Gastroesophageal sphincter (tissue), 4 donors: ENCODE measurements around the gene NOL8. TPM values are rescaled to one million over a fixed set of nuclear protein-coding genes. Genes with fewer than 3 reads are reported as not detected.

Experiments used
- ATAC-seq: fragments of 150-250 bp; one replicate; pipeline ENCODE4 v1.9.1; 2016; ENCODE audit warnings: mild to moderate bottlenecking, moderate library complexity
- H3K27ac ChIP-seq, 4 donors: fragments of 200-600 bp; sonication (generic) in 3 of 4; 1 replicate in 3 of 4; 2 replicates in 1 of 4; pipeline ENCODE4 v1.5.1; 2016 to 2019
- H3K27me3 ChIP-seq: fragments of 200-600 bp; sonication (generic); one replicate; pipeline ENCODE4 v1.5.1; 2019
- H3K36me3 ChIP-seq, 2 donors: fragments of 200-600 bp; sonication (generic); one replicate each; pipeline ENCODE4 v1.5.1; 2019; ENCODE audit warnings: control low read depth in 1 of 2
- H3K4me1 ChIP-seq, 3 donors: fragments of 200-600 bp; sonication (generic); 1 replicate in 2 of 3; 2 replicates in 1 of 3; pipeline ENCODE4 v1.5.1; 2016 to 2019; ENCODE audit warnings: control low read depth in 2 of 3
- H3K4me3 ChIP-seq, 2 donors: fragments of 200-600 bp; sonication (generic); one replicate each; pipeline ENCODE4 v1.5.1; 2019; ENCODE audit warnings: mild to moderate bottlenecking in 1 of 2, moderate library complexity in 1 of 2
- H3K9me3 ChIP-seq, 3 donors: fragments of 200-600 bp; sonication (generic); one replicate each; pipeline ENCODE4 v1.5.1; 2017 to 2019; ENCODE audit warnings: control low read depth in 2 of 3
- CTCF ChIP-seq, 4 experiments: fragments of 200-600 bp in 2 of 4; fragments of 450-650 bp in 2 of 4; sonication (generic) in 1 of 4; IDR thresholded peaks; one replicate each; pipeline ENCODE4 v1.5.1; 2017 to 2019; ENCODE audit warnings: antibody characterized with exemption in 4 of 4, mild to moderate bottlenecking in 2 of 4, moderate library complexity in 2 of 4
- EP300 ChIP-seq: sonication (generic); formaldehyde crosslinking; IDR thresholded peaks from one replicate; pipeline ENCODE4 v1.6.1; 2017; ENCODE audit warnings: antibody characterized with exemption, mild to moderate bottlenecking
- POLR2A ChIP-seq, 2 donors: fragments of 450-650 bp; IDR thresholded peaks; one replicate each; pipeline ENCODE4 v1.6.1; 2017; ENCODE audit warnings: antibody characterized with exemption in 2 of 2, mild to moderate bottlenecking in 2 of 2, moderate library complexity in 1 of 2
- POLR2AphosphoS5 ChIP-seq: sonication (generic); formaldehyde crosslinking; IDR thresholded peaks from one replicate; pipeline ENCODE4 v1.6.1; 2017; ENCODE audit warnings: antibody characterized with exemption
- WGBS, 2 donors: methylation state at CpG; one replicate each; pipeline ENCODE4 v1.1.5; 2018; ENCODE audit warnings: low coverage in 1 of 2; 5-methylcytosine and 5-hydroxymethylcytosine counted together
- total RNA-seq, 4 donors: library from RNA; depleted of rRNA; stranded (reverse); fragments of >200 nt; gene quantifications; one replicate each; pipeline ENCODE4 v1.1.0, GENCODE V29; 2016

NOL8 gene
- total RNA-seq = 10 to 100 TPM; 15.6 to 42.2 (median 24.4) TPM

GRCh38 chr9:92325269-92325990 lies at the start of gene NOL8, which contains the start of gene CENPP:
NOL8 (minus strand) TSS chr9:92325350; CDS start chr9:92324161, 1,189 bp downstream.
CENPP (plus strand) TSS chr9:92325953.
- ATAC-seq = peak; percentile 98
- H3K4me3 ChIP-seq = peak within 1 kb of the TSS; percentile 72 to 88
- peaks cover 0 to 28% of the 10 kb centered on the region in 2 donors for H3K36me3 ChIP-seq
- TF ChIP-seq EP300 (no peak), POLR2AphosphoS5 (peak; percentile 64), CTCF (IDR thresholded peaks at IDR 0.05) (peak in 1 of 4 experiments; percentile 1), POLR2A (IDR thresholded peaks at IDR 0.05) (peak in 1 of 2 donors; percentile 4)
- no peaks in the 10 kb centered on the region for H3K27me3 ChIP-seq
- H3K4me1 ChIP-seq = peaks cover 0 to 42% (median 17%) of the 10 kb centered on the region in 3 donors
- H3K9me3 ChIP-seq = no peaks in the 10 kb centered on the region
- H3K27ac ChIP-seq = peak within 1 kb of the TSS; percentile 89 to 99 (median 96)
- WGBS, 2 donors = 0 to 1% methylated on average over 9 to 24 of the region's 55 CpGs

GRCh38 chr9:92373167-92373566 lies 48.0 kb upstream of the NOL8 start:
- H3K27ac ChIP-seq = no peak overlapping the region
- no peaks in the 10 kb centered on the region for H3K4me1 ChIP-seq
- no peaks in the 10 kb centered on the region for H3K36me3 ChIP-seq
- peaks cover 0 to 19% (median 0%) of the 10 kb centered on the region in 3 donors for H3K9me3 ChIP-seq
- H3K4me3 ChIP-seq = no peak overlapping the region
- 100% methylated on average over 1 to 2 of the region's 2 CpGs for WGBS, 2 donors
- ATAC-seq = no peak
- TF ChIP-seq POLR2AphosphoS5 = no peak
- TF ChIP-seq POLR2A (IDR thresholded peaks at IDR 0.05) = no peak
- TF ChIP-seq CTCF (IDR thresholded peaks at IDR 0.05) = no peak
- no peaks in the 10 kb centered on the region for H3K27me3 ChIP-seq

- H3K27ac ChIP-seq = no peak overlapping the region
- ATAC-seq = no peak
- H3K4me3 ChIP-seq = no peak overlapping the region
- no peaks in the 10 kb centered on the region for H3K36me3 ChIP-seq
- no peaks in the 10 kb centered on the region for H3K27me3 ChIP-seq
- H3K4me1 ChIP-seq = no peaks in the 10 kb centered on the region
- WGBS, 2 donors = 60 to 65% methylated on average over 2 of the region's 2 CpGs
- H3K9me3 ChIP-seq = peaks cover 0 to 14% (median 0%) of the 10 kb centered on the region in 3 donors
- no peak for TF ChIP-seq EP300
- TF ChIP-seq POLR2AphosphoS5 = no peak
- no peak for TF ChIP-seq CTCF (IDR thresholded peaks at IDR 0.05)
- no peak for TF ChIP-seq POLR2A (IDR thresholded peaks at IDR 0.05)
These were observed 43.9 kb upstream of the NOL8 start for GRCh38 chr9:92369075-92369474.

GRCh38 chr9:92360083-92360482 lies 34.9 kb upstream of the NOL8 start:
- H3K27me3 ChIP-seq = no peaks in the 10 kb centered on the region
- peaks cover 0 to 9% (median 0%) of the 10 kb centered on the region in 3 donors for H3K4me1 ChIP-seq
- no peak overlapping the region for H3K4me3 ChIP-seq
- TF ChIP-seq POLR2AphosphoS5 (no peak), CTCF (IDR thresholded peaks at IDR 0.05) (no peak), POLR2A (IDR thresholded peaks at IDR 0.05) (no peak), EP300 (no peak)
- ATAC-seq = no peak
- WGBS, 2 donors = 69 to 74% methylated on average over 3 of the region's 3 CpGs
- peaks cover 0 to 4% of the 10 kb centered on the region in 2 donors for H3K36me3 ChIP-seq
- peaks cover 0 to 20% (median 0%) of the 10 kb centered on the region in 3 donors for H3K9me3 ChIP-seq
- no peak overlapping the region for H3K27ac ChIP-seq
